Panc1 (cell line): ENCODE measurements around the gene FAR2.

Source experiments
- CTCF ChIP-seq: fragments of 450-650 bp; IDR thresholded peaks from 2 replicates; pipeline ENCODE4 v1.5.1; 2017; ENCODE audit warnings: mild to moderate bottlenecking
- POLR2AphosphoS5 ChIP-seq: IDR thresholded peaks from 2 replicates; pipeline ENCODE4 v1.6.1; 2012; ENCODE audit warnings: mild to moderate bottlenecking, low read depth, low read length, moderate library complexity

GRCh38 chr12:29270446-29270845, 121.4 kb downstream of the FAR2 start:
- TF ChIP-seq POLR2AphosphoS5 (no peak), CTCF (no peak)
